ENCODE measurements around the gene HOXC6.

HOXC6 gene

DNA sequence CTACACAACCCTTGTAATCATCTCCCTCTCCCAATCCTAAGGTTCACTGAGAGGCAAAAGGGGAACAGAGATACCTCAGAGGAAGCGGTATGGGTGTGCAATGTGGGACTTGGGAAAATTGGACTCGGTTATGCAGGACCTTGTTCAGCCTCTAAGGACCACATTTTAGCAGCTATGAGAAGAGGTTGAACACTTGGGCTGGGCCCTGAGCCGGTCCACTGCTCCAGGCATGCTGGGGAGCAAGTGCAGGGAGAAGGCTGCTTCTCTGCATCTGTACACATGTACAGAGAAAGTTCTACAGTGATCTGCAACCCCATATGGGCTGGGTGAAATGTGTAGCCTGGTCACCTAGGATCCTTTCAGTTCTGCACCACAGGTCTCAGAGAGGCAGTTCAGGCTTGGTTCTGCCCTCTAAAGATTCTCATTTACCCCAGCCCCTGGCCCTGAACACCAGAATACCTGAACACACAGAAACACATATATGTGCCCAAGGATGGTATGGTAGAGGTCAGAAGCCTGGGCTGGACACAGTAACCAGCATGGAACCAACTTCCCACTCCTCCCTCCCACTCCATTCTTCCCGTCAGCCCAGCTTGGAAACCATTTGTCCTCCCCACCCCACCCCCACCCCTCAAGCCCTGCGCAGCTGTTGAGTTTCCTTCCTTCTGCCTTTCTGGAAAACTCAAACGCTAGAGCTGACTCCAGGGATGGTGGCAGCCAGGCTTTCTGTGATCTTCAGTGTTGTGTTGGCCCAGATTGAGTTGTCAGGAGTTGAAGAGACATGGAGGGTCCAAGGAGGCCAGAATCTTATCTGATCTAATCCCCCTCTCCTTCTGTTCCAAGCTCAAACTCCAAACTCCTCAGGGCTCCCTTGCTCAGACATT, 15.0 kb downstream of the HOXC6 start:
- Histone ChIP-seq H3K36me3 (ENCODE audit: low read depth) (no peaks in the 10 kb centered on the region), H3K9me3 (ENCODE audit: severe bottlenecking) (no peaks in the 10 kb centered on the region), H3K27ac (ENCODE audit: poor library complexity, severe bottlenecking) (no peak overlapping the region), H3K4me3 (ENCODE audit: severe bottlenecking) (no peak overlapping the region), H3K27me3 (ENCODE audit: insufficient read depth, poor library complexity, severe bottlenecking) (peaks cover 85% of the 10 kb centered on the region), H3K4me1 (ENCODE audit: insufficient read depth, poor library complexity, severe bottlenecking) (no peaks in the 10 kb centered on the region)
- TF ChIP-seq, protein P1, sequence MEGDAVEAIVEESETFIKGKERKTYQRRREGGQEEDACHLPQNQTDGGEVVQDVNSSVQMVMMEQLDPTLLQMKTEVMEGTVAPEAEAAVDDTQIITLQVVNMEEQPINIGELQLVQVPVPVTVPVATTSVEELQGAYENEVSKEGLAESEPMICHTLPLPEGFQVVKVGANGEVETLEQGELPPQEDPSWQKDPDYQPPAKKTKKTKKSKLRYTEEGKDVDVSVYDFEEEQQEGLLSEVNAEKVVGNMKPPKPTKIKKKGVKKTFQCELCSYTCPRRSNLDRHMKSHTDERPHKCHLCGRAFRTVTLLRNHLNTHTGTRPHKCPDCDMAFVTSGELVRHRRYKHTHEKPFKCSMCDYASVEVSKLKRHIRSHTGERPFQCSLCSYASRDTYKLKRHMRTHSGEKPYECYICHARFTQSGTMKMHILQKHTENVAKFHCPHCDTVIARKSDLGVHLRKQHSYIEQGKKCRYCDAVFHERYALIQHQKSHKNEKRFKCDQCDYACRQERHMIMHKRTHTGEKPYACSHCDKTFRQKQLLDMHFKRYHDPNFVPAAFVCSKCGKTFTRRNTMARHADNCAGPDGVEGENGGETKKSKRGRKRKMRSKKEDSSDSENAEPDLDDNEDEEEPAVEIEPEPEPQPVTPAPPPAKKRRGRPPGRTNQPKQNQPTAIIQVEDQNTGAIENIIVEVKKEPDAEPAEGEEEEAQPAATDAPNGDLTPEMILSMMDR (IDR thresholded peaks at IDR 0.05; ENCODE audit: poor library complexity, severe bottlenecking): no peak
- DNase-seq (ENCODE audit: low spot score): no peak
- no peak for ATAC-seq (ENCODE audit: low read depth)

DNA sequence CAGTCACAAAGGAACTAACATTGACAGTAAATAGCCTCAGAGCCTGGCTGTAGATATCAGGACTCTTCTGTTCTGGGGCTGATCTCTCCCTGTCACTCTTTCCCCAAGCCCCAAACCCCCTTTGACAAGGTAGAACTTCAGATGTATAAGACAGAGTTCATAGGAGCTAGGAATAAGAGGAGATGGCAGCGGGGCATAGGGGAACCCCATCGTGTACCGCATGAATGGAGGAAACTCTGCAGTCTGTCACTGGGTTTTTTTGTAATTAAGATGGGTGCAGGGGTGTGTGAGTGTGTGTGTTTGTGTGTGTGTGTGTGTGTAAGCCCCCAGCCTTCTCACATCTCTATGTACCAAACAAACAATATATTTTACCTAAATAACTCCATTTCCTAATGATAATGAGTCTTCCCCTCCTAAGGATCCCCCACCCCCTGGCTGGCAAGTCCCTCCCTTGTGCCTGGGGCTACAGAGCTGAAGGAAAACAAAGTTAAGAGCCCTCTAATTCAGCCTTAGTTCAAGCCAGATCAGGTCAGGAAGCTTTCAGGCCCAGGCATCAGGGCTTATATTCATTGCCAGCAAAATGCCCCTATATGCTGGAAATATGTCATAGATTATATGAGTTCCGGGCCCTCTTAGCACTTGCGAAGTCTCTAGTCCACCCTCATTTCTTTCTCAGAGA, 16.3 kb downstream of the HOXC6 start:
- DNase-seq (ENCODE audit: low spot score) (no peak), ATAC-seq (ENCODE audit: low read depth) (no peak)
- Histone ChIP-seq H3K4me3 (ENCODE audit: severe bottlenecking) (no peak overlapping the region), H3K27ac (ENCODE audit: poor library complexity, severe bottlenecking) (no peak overlapping the region), H3K9me3 (ENCODE audit: severe bottlenecking) (no peaks in the 10 kb centered on the region), H3K36me3 (ENCODE audit: low read depth) (no peaks in the 10 kb centered on the region), H3K27me3 (ENCODE audit: insufficient read depth, poor library complexity, severe bottlenecking) (peaks cover 85% of the 10 kb centered on the region), H3K4me1 (ENCODE audit: insufficient read depth, poor library complexity, severe bottlenecking) (no peaks in the 10 kb centered on the region)
- TF ChIP-seq, protein P1 (IDR thresholded peaks at IDR 0.05; ENCODE audit: poor library complexity, severe bottlenecking): no peak

DNA sequence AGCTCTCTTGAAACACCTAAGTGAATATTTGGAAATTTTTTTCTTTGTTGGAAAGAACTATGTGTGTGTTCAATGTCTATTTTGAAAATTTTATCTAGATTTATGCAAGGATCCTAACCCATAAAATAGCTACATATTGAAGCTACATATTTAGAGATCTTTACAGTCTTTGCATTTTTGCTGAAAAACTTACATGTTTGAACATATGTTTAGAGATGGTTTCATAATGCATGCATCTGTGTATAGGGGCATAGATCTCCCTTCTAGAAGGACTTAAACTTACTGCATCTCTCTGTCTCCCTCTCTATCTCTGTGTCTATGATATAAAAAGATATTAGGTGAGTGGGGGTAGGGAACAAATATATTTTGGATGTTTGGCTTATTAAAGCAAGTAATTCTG, 17.2 kb downstream of the HOXC6 start:
- no peak for ATAC-seq (ENCODE audit: low read depth)
- H3K36me3 ChIP-seq (ENCODE audit: low read depth): no peaks in the 10 kb centered on the region
- no peak for DNase-seq (ENCODE audit: low spot score)
- no peaks in the 10 kb centered on the region for H3K9me3 ChIP-seq (ENCODE audit: severe bottlenecking)
- H3K27me3 ChIP-seq (ENCODE audit: insufficient read depth, poor library complexity, severe bottlenecking): peaks cover 85% of the 10 kb centered on the region
- H3K4me3 ChIP-seq (ENCODE audit: severe bottlenecking): no peak overlapping the region
- no peak overlapping the region for H3K27ac ChIP-seq (ENCODE audit: poor library complexity, severe bottlenecking)
- TF ChIP-seq, protein P1 (IDR thresholded peaks at IDR 0.05; ENCODE audit: poor library complexity, severe bottlenecking): no peak
- no peaks in the 10 kb centered on the region for H3K4me1 ChIP-seq (ENCODE audit: insufficient read depth, poor library complexity, severe bottlenecking)

DNA sequence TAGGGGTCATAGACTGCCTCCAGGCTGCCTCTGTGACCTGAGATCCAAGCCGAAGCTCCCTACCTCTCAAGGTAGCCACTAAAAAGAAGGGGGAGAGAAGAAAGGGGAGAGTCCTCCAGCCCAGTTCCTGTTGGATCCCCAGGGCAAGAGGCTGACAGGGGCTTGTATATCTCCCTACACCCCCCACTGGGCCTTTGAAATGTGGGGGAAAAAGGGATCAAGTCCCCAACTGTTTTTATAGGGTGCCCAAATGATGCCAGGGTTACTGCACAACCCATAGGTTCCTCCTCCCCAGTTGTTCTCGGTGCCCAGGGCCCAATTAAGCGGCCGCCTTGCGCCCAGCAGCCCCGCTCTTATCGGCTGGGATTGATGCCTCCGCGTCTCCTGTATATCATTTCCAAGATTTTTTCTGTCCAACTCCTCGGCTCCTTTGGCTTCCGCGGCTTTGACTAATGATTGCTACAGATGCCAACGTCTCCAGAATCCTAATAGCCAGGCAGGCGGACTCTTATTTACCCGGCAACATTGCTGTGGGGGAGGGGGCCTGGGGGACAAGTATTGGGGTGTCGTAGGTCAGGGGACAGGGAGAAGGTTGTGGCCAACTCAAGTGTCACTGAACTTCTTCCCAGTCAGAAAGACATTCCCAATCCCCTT, 17.8 kb downstream of the HOXC6 start:
- Histone ChIP-seq H3K36me3 (ENCODE audit: low read depth) (no peaks in the 10 kb centered on the region), H3K9me3 (ENCODE audit: severe bottlenecking) (no peaks in the 10 kb centered on the region), H3K4me1 (ENCODE audit: insufficient read depth, poor library complexity, severe bottlenecking) (no peaks in the 10 kb centered on the region), H3K27me3 (ENCODE audit: insufficient read depth, poor library complexity, severe bottlenecking) (peaks cover 85% of the 10 kb centered on the region), H3K4me3 (ENCODE audit: severe bottlenecking) (no peak overlapping the region), H3K27ac (ENCODE audit: poor library complexity, severe bottlenecking) (no peak overlapping the region)
- ATAC-seq (ENCODE audit: low read depth) (no peak), DNase-seq (ENCODE audit: low spot score) (no peak)
- TF ChIP-seq, protein P1 (IDR thresholded peaks at IDR 0.05; ENCODE audit: poor library complexity, severe bottlenecking): no peak
